ENCODE results near the gene MANBA. TPM values are rescaled to one million over a fixed set of nuclear protein-coding genes. Genes with fewer than 3 reads are reported as not detected.

The MANBA gene
- total and polyA plus RNA-seq, 2 of the 13 experiments (the other 11 are each of a cell fraction or from before 2014, with no cell fraction given): 11.7 to 33.3 TPM

DNA sequence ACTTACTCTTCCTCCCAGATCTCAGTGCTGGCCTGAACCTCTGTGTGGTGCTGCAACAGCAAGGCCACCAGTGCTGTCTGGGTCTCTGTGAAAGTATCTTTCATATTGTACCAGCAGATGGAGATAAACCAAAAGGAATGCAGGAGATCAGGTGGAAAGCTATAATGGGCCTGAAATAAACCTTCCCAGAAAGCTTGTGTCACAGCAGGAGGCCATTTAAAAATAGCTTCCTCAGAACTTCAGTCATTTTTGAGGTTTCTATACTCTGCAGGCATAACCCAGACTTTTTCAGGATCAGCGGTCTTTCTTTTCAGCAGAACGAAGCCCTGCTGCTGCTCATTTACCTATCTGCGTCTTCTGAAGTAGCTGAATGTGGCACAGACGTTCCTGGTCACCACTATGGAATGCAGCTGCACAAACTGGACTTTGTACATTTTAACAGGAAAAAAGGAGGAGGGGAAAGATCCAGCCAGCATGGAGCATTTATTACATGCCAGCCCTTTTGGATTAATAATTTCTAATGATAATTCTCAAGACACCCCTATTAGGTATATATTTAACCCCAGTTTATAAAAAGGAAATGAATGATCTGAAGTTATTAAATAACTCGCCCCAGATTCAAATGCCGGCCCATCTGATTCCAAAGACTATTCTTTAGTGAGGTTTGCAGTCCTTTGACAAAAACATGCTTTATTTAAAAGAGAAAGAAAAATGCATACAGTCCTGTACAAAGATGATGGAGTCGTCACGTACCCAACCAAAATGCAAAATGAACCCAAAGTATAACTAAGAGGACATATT, 139.9 kb downstream of the MANBA start (continued):
- no peak for TF ChIP-seq ZNF496 (CRISPR knock-in tag; IDR thresholded peaks at IDR 0.05; ENCODE audit: insufficient replicate concordance)
- TF ChIP-seq SRY (CRISPR knock-in tag; IDR thresholded peaks at IDR 0.05): no peak
- no peak for TF ChIP-seq ZNF263 (CRISPR knock-in tag; IDR thresholded peaks at IDR 0.05)
- no peak for TF ChIP-seq CSRNP2 (CRISPR knock-in tag; conservative IDR thresholded peaks at IDR 0.05; ENCODE audit: low read depth)
- no peak for TF ChIP-seq NFKB2 (CRISPR knock-in tag; IDR thresholded peaks at IDR 0.05; ENCODE audit: borderline replicate concordance)
- TF ChIP-seq FOSL1 (CRISPR knock-in tag; IDR thresholded peaks at IDR 0.05; ENCODE audit: borderline replicate concordance): peak; percentile 80; the same call in 1 of the 2 replicates
- no peak for TF ChIP-seq ZNF724P (CRISPR knock-in tag; IDR thresholded peaks at IDR 0.05; ENCODE audit: borderline replicate concordance)
- TF ChIP-seq ZFP36L2 (CRISPR knock-in tag; IDR thresholded peaks at IDR 0.05): no peak
- TF ChIP-seq ATM (IDR thresholded peaks at IDR 0.05; ENCODE audit: borderline replicate concordance): no peak
- TF ChIP-seq, protein P1, sequence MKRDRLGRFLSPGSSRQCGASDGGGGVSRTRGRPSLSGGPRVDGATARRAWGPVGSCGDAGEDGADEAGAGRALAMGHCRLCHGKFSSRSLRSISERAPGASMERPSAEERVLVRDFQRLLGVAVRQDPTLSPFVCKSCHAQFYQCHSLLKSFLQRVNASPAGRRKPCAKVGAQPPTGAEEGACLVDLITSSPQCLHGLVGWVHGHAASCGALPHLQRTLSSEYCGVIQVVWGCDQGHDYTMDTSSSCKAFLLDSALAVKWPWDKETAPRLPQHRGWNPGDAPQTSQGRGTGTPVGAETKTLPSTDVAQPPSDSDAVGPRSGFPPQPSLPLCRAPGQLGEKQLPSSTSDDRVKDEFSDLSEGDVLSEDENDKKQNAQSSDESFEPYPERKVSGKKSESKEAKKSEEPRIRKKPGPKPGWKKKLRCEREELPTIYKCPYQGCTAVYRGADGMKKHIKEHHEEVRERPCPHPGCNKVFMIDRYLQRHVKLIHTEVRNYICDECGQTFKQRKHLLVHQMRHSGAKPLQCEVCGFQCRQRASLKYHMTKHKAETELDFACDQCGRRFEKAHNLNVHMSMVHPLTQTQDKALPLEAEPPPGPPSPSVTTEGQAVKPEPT (CRISPR knock-in tag; IDR thresholded peaks at IDR 0.05; ENCODE audit: low read depth): no peak
- no peak for TF ChIP-seq ZBTB20 (CRISPR knock-in tag; IDR thresholded peaks at IDR 0.05; ENCODE audit: borderline replicate concordance, low read depth)
- TF ChIP-seq ARID2 (CRISPR knock-in tag; IDR thresholded peaks at IDR 0.05; ENCODE audit: borderline replicate concordance): no peak
- TF ChIP-seq TEAD2 (CRISPR knock-in tag; IDR thresholded peaks at IDR 0.05): no peak
- TF ChIP-seq NR1H2 (CRISPR knock-in tag; IDR thresholded peaks at IDR 0.05; ENCODE audit: borderline replicate concordance, low read depth): no peak
- TF ChIP-seq TRAFD1 (CRISPR knock-in tag; IDR thresholded peaks at IDR 0.05; ENCODE audit: borderline replicate concordance): no peak
- 0 out of 2 replicates have a peak, but pooled peaks have one; percentile 52 for TF ChIP-seq KLF9 (CRISPR knock-in tag; IDR thresholded peaks at IDR 0.05; ENCODE audit: low read depth)
- TF ChIP-seq KMT2B (CRISPR knock-in tag; IDR thresholded peaks at IDR 0.05): no peak
- TF ChIP-seq SMYD3 (CRISPR knock-in tag; IDR thresholded peaks at IDR 0.05): no peak
- no peak for TF ChIP-seq XBP1 (CRISPR knock-in tag; IDR thresholded peaks at IDR 0.05)
- no peak for TF ChIP-seq KLF12 (CRISPR knock-in tag; IDR thresholded peaks at IDR 0.05; ENCODE audit: borderline replicate concordance)
- no peak for TF ChIP-seq ZNF607 (CRISPR knock-in tag; IDR thresholded peaks at IDR 0.05; ENCODE audit: borderline replicate concordance)
- TF ChIP-seq DR1 (CRISPR knock-in tag; IDR thresholded peaks at IDR 0.05): no peak
- no peak for TF ChIP-seq ZNF275 (CRISPR knock-in tag; IDR thresholded peaks at IDR 0.05; ENCODE audit: borderline replicate concordance)
- TF ChIP-seq ZBTB7A (CRISPR knock-in tag; IDR thresholded peaks at IDR 0.05): no peak
- no peak for TF ChIP-seq NFE2L1 (CRISPR knock-in tag; IDR thresholded peaks at IDR 0.05; ENCODE audit: borderline replicate concordance)
